CD4-positive, alpha-beta T cell (primary cell): ENCODE measurements around the gene RBPJL. TPM values are rescaled to one million over a fixed set of nuclear protein-coding genes. Genes with fewer than 3 reads are reported as not detected.

Source experiments
- ATAC-seq: fragments of 200-7000 bp; cut with Tn5 transposase; one replicate; pipeline ENCODE4 v1.10.0; 2022; ENCODE audit warnings: mild to moderate bottlenecking; ENCODE audit not compliant: poor library complexity
- CTCF ChIA-PET: fragments of 350-600 bp; sonication (Branson Sonifier 250); formaldehyde crosslinking; loops from one replicate; lab custom pipeline; 2021; ENCODE audit warnings: antibody characterized with exemption, inconsistent platforms; lab: Charles Lee
- POLR2A ChIA-PET: fragments of 350-600 bp; sonication (Branson Sonifier 250); formaldehyde crosslinking; loops from one replicate; lab custom pipeline; 2021; ENCODE audit warnings: antibody characterized with exemption, inconsistent platforms; lab: Charles Lee
- DNase-seq, 14 experiments: peaks; one replicate each; pipeline ENCODE4 v3.0.0-alpha.2; 2013 to 2020; ENCODE audit warnings: mixed read lengths in 2 of 14
- H3K27ac ChIP-seq, 2 donors: one replicate each; pipeline versions ENCODE4 v1.5.1 to v1.7.0; 2013; ENCODE audit warnings: low read length in 2 of 2, low read depth in 1 of 2, mild to moderate bottlenecking in 1 of 2
- H3K27me3 ChIP-seq, 2 experiments: 1 replicate in 1 of 2; 2 replicates in 1 of 2; pipeline versions ENCODE4 v1.6.1 to v1.7.0; 2013; ENCODE audit warnings: low read length in 2 of 2, control low read depth in 1 of 2, mild to moderate bottlenecking in 1 of 2, moderate library complexity in 1 of 2; ENCODE audit not compliant: insufficient read depth in 2 of 2, control insufficient read depth in 1 of 2
- H3K36me3 ChIP-seq: one replicate; pipeline ENCODE4 v1.6.1; 2013; ENCODE audit warnings: low read length, control low read depth; ENCODE audit not compliant: insufficient read depth
- H3K4me1 ChIP-seq: one replicate; pipeline ENCODE4 v1.6.1; 2013; ENCODE audit warnings: low read length, control low read depth; ENCODE audit not compliant: insufficient read depth
- H3K4me3 ChIP-seq: one replicate; pipeline ENCODE4 v1.5.1; 2013; ENCODE audit warnings: mild to moderate bottlenecking, low read length, moderate library complexity
- H3K9me3 ChIP-seq, 2 experiments: 1 replicate in 1 of 2; 2 replicates in 1 of 2; pipeline versions ENCODE4 v1.6.1 to v1.7.0; 2013; ENCODE audit warnings: low read length in 2 of 2, mild to moderate bottlenecking in 2 of 2, control low read depth in 1 of 2, moderate library complexity in 1 of 2; ENCODE audit not compliant: control insufficient read depth in 1 of 2, insufficient read depth in 1 of 2
- H3K27ac Mint-ChIP-seq: one replicate; pipeline ENCODE4 v1.8.0; 2020; ENCODE audit warnings: mixed read lengths
- H3K27me3 Mint-ChIP-seq: one replicate; pipeline ENCODE4 v1.8.0; 2021; ENCODE audit warnings: mixed read lengths
- H3K36me3 Mint-ChIP-seq: one replicate; pipeline ENCODE4 v1.8.0; 2021; ENCODE audit warnings: low read depth, mixed read lengths
- H3K4me1 Mint-ChIP-seq: one replicate; pipeline ENCODE4 v1.8.0; 2021; ENCODE audit warnings: low read depth, mixed read lengths
- H3K4me3 Mint-ChIP-seq: one replicate; pipeline ENCODE4 v1.8.0; 2020; ENCODE audit warnings: mild to moderate bottlenecking, mixed read lengths
- H3K9me3 Mint-ChIP-seq: one replicate; pipeline ENCODE4 v1.8.0; 2020; ENCODE audit warnings: mixed read lengths
- intact Hi-C, 2 experiments: fragments of 100-400 bp; cut with DNase I in 1 of 2; cut with micrococcal nuclease in 1 of 2; formaldehyde crosslinking; loops; one replicate each; pipeline versions ENCODE4 v1.15.1 to v1.9.0; 2023 to 2025; cut with DNase I, micrococcal nuclease
- total RNA-seq, 174 experiments: library from RNA in 2 of 174; stranded (reverse) in 2 of 174; gene quantifications; one replicate each; pipeline ENCODE4 v1.2.3 and lab custom pipeline; 2021 to 2026
- TF ChIP-seq, protein P1 (sequence below): fragments of 200-600 bp; IDR thresholded peaks from one replicate; pipeline ENCODE4 v1.8.0; 2022; ENCODE audit warnings: antibody characterized with exemption, mild to moderate bottlenecking

The RBPJL gene
- total RNA-seq, 2 experiments from 2014 or later = not detected

DNA sequence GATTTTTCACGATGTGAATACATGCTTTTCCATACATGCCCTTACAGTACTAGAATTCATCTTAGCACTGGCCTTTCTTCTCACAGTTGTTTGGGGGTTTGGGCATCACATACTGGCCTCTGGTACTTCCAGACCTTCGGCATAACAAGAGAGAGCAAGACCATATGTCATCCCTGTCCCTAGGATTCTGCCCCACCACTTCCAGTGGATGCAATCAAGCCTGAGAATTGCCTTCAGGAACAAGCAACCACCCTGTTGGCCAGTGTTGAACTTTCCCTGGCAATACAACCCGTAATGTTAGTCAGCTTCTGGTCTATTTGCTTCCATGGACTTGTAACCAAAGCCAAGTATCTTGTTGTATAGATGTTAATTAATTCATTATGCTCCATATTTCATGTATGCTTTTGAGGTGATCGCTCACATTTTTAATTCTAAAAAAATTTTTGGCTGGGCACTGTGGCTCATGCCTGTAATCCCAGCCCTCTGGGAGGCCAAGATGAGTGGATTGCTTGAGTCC, 36.8 kb upstream of the RBPJL start:
- no peaks in the 10 kb centered on the region for H3K36me3 ChIP-seq
- Mint-ChIP-seq H3K27me3 (peaks cover 72% of the 10 kb centered on the region), H3K27ac (no peak overlapping the region), H3K4me3 (no peak overlapping the region), H3K9me3 (no peaks in the 10 kb centered on the region), H3K36me3 (no peaks in the 10 kb centered on the region), H3K4me1 (no peaks in the 10 kb centered on the region)
- H3K27ac ChIP-seq = no peak overlapping the region
- H3K9me3 ChIP-seq = no peaks in the 10 kb centered on the region
- TF ChIP-seq, protein P1, sequence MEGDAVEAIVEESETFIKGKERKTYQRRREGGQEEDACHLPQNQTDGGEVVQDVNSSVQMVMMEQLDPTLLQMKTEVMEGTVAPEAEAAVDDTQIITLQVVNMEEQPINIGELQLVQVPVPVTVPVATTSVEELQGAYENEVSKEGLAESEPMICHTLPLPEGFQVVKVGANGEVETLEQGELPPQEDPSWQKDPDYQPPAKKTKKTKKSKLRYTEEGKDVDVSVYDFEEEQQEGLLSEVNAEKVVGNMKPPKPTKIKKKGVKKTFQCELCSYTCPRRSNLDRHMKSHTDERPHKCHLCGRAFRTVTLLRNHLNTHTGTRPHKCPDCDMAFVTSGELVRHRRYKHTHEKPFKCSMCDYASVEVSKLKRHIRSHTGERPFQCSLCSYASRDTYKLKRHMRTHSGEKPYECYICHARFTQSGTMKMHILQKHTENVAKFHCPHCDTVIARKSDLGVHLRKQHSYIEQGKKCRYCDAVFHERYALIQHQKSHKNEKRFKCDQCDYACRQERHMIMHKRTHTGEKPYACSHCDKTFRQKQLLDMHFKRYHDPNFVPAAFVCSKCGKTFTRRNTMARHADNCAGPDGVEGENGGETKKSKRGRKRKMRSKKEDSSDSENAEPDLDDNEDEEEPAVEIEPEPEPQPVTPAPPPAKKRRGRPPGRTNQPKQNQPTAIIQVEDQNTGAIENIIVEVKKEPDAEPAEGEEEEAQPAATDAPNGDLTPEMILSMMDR = no peak
- intact Hi-C loops = no loop called here
- ChIA-PET POLR2A (no interaction called here), CTCF (no interaction called here)
- H3K27me3 ChIP-seq = peaks cover 2 to 11% of the 10 kb centered on the region in 2 experiments
- no peak overlapping the region for H3K4me3 ChIP-seq
- ATAC-seq (no peak), DNase-seq (no peak)
- H3K4me1 ChIP-seq = no peaks in the 10 kb centered on the region

DNA sequence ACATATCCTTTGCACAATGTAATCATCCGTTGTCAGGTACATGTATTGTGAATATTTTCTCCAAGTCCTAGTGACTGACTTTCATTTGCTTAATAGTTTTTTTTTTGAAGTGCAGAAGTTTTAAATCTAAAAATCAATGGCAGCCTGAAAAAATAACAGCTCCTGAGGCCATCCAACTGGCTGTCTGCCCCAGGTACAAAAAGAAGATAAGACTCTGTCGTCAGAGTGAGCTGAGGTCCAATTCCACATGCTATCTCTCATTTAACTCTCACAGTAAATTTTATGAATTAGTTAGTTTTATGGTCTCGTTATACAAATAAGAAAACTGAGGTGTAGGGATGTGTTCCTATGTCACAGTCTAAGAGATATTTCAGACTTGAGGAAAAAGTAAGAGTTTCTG, 31.3 kb upstream of the RBPJL start:
- Histone ChIP-seq H3K9me3 (no peaks in the 10 kb centered on the region), H3K36me3 (no peaks in the 10 kb centered on the region), H3K27ac (no peak overlapping the region), H3K4me1 (no peaks in the 10 kb centered on the region), H3K4me3 (no peak overlapping the region), H3K27me3 (peaks cover 13 to 24% of the 10 kb centered on the region in 2 experiments)
- DNase-seq (no peak), ATAC-seq (no peak)
- POLR2A ChIA-PET = no interaction called here
- Mint-ChIP-seq H3K4me3 (no peak overlapping the region), H3K4me1 (no peaks in the 10 kb centered on the region), H3K36me3 (no peaks in the 10 kb centered on the region), H3K27ac (no peak overlapping the region), H3K27me3 (peaks cover 71% of the 10 kb centered on the region), H3K9me3 (no peaks in the 10 kb centered on the region)
- CTCF ChIA-PET = no interaction called here
- TF ChIP-seq, protein P1 = no peak
- intact Hi-C loops = no loop called here

DNA sequence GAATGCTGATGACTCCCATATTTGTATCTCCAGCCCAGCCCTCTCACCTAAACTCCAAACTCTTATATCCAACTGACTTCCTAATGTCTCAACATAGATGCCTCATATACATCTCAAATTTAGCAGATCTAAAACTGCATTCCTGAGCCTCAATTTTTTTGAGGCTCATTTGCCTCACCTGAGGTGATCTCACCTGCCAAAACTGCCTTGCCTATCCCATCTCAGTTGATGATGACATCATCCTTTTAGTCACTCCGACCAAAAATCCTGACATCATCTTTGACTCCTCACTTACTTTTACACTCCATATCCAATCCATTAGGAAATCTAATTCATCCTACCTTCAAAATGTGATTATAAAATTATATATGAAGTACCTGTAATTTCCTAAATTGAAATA, 26.6 kb upstream of the RBPJL start:
- TF ChIP-seq, protein P1 = no peak
- Mint-ChIP-seq H3K27ac (no peak overlapping the region), H3K27me3 (peaks cover 56% of the 10 kb centered on the region), H3K4me1 (no peaks in the 10 kb centered on the region), H3K9me3 (no peaks in the 10 kb centered on the region), H3K4me3 (no peak overlapping the region), H3K36me3 (no peaks in the 10 kb centered on the region)
- H3K36me3 ChIP-seq = no peaks in the 10 kb centered on the region
- intact Hi-C loops = no loop called here
- peaks cover 17 to 21% of the 10 kb centered on the region in 2 experiments for H3K27me3 ChIP-seq
- ATAC-seq = no peak
- no peak for DNase-seq
- H3K27ac ChIP-seq = no peak overlapping the region
- POLR2A ChIA-PET = no interaction called here
- CTCF ChIA-PET = no interaction called here
- no peaks in the 10 kb centered on the region for H3K9me3 ChIP-seq
- no peak overlapping the region for H3K4me3 ChIP-seq
- H3K4me1 ChIP-seq = no peaks in the 10 kb centered on the region
